Spinal cord (tissue), 10 donors: ENCODE data around the gene SASH3. TPM values are rescaled to one million over a fixed set of nuclear protein-coding genes. Genes with fewer than 3 reads are reported as not detected.

Experiments used
- DNase-seq, 6 donors: peaks; one replicate each; pipeline versions ENCODE4 v3.0.0 to v3.0.0-alpha.2; 2013 to 2015; ENCODE audit warnings: low spot score in 6 of 6, low read depth in 4 of 6
- H3K27ac ChIP-seq: one replicate; pipeline ENCODE4 v1.5.1; 2013; ENCODE audit warnings: low read depth, low read length, control low read depth
- H3K27me3 ChIP-seq: one replicate; pipeline ENCODE4 v1.6.1; 2013; ENCODE audit warnings: low read length; ENCODE audit not compliant: control insufficient read depth, insufficient read depth
- H3K36me3 ChIP-seq: one replicate; pipeline ENCODE4 v1.6.1; 2013; ENCODE audit warnings: low read length; ENCODE audit not compliant: control insufficient read depth, insufficient read depth
- H3K4me1 ChIP-seq: one replicate; pipeline ENCODE4 v1.6.1; 2013; ENCODE audit warnings: low read length; ENCODE audit not compliant: control insufficient read depth, insufficient read depth
- H3K4me3 ChIP-seq: one replicate; pipeline ENCODE4 v1.5.1; 2013; ENCODE audit warnings: low read depth, low read length, control low read depth
- H3K9me3 ChIP-seq: one replicate; pipeline ENCODE4 v1.6.1; 2013; ENCODE audit warnings: low read length; ENCODE audit not compliant: control insufficient read depth, insufficient read depth
- WGBS: methylation state at CpG from one replicate; pipeline ENCODE4 v1.1.5; 2013; ENCODE audit warnings: missing lambda C conversion rate; ENCODE audit not compliant: insufficient coverage; 5-methylcytosine and 5-hydroxymethylcytosine counted together
- polyA plus RNA-seq, 2 donors: library from polyadenylated mRNA; unstranded; fragments of 120-200 nt; gene quantifications; one replicate each; pipeline ENCODE4 v1.2.1, GENCODE V29; 2013; ENCODE audit not compliant: insufficient read length in 2 of 2
- total RNA-seq, 2 donors: library from RNA; depleted of rRNA in 1 of 2; stranded (reverse); fragments of 120-200 nt in 1 of 2; fragments of >200 nt in 1 of 2; gene quantifications; one replicate each; pipeline versions ENCODE4 v1.2.3 to v1.2.4, GENCODE V29; 2013 to 2014
- donor health status: healthy.

SASH3 gene
- total and polyA plus RNA-seq, 4 donors, result 4.8 to 8.2 (median 5.2) TPM

DNA sequence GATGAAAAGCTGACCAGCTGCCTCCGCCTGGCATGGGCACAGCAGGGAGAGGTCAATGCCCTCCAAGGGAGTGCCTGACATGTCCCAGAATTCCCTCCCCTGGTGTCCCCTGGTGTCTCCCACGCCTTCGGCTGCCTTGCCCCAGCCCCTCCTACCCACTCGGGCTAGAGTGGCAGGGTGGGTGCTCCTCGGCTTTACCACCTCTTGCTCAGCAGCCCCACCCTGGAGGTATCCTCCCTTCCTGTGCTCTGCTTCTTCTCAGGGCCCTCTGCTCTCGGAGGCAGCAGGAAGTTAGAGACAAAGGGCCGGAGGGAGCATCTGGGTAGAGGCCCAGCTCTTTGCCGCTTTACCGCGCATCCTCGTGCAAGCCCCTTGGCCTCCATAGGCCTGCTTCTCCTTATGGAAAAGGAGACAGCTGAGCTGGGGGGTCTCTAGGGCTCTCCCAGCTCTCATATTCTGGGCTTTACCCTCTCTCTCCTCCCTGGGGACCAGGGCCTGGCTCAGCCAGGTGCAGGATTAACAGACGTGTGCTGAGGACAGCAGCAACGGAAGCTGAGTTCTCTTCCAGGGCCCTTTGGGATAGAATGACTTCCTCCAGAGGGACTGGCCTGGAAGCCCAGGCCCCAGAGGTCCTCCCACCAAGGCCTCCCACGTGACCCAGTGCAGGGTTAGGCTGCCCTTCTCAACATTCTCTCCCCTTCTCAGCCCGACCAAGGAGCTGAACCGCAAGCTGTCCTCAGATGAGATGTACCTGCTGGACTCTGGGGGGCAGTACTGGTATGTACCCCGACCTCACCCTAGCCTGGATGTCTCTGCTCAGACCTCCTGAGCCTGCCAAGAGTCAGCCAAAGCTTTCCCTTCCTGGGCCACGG is 23.7 kb upstream of the SASH3 start:
- H3K27ac ChIP-seq, result no peak overlapping the region
- no peaks in the 10 kb centered on the region for H3K9me3 ChIP-seq
- DNase-seq, result no peak
- H3K36me3 ChIP-seq, result no peaks in the 10 kb centered on the region
- H3K27me3 ChIP-seq, result peaks cover 2% of the 10 kb centered on the region
- no peak overlapping the region for H3K4me3 ChIP-seq
- peaks cover 18% of the 10 kb centered on the region for H3K4me1 ChIP-seq
- WGBS, result 66% methylated on average over 15 of the region's 18 CpGs

DNA sequence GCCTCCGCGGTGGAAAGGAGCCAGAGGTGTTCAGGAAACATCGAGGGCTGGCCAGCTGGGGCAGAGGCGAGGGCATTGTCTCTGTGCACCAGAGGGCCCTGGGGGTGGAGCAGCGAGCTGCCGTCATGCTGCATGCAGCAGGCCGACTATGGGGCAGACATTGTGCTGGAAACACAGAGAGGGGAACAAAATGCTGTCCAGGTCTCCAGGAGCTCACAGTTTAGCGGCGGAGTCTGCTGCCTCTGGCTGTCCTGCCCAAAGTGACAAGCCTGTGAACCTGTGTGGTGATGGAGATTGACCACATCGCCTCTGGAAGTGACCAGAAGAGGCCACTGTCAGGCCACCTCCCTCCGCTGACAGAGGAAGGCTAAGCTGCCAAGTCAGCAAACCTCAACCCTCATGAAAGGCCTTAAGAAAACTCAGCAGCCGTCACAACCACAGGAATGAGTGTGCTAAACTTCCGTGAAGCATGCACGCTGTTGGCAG is 20.1 kb upstream of the SASH3 start:
- DNase-seq, result peak in 2 of 6 donors; percentile 17 to 32
- WGBS, result 59% methylated on average over 14 of the region's 14 CpGs
- H3K27ac ChIP-seq, result no peak overlapping the region

DNA sequence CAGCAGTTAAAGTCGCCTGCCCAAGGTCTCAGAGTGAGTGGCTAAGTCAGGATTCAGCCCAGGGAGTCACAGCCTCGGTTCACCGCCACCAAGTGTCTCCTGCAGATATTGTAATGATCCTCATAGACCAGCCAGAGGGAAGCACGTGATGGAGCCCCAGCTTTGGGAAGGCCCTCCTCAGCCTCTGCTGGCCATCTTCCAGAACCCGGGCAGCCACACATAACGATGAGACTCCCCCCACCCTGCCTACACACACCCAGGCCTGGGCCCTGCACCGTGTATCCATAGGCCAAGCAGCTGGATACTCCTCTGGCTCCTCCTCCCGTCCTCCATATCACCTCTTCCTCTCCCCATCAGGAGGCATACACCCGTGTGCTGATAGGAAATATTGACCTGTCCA is 19.6 kb upstream of the SASH3 start:
- DNase-seq, result no peak

More for the DNA sequence above, 20.1 kb upstream of the SASH3 start:
- no peaks in the 10 kb centered on the region for H3K9me3 ChIP-seq
- H3K36me3 ChIP-seq, result no peaks in the 10 kb centered on the region
- no peak overlapping the region for H3K4me3 ChIP-seq
- peaks cover under 1% of the 10 kb centered on the region for H3K27me3 ChIP-seq
- peaks cover 18% of the 10 kb centered on the region for H3K4me1 ChIP-seq

DNA sequence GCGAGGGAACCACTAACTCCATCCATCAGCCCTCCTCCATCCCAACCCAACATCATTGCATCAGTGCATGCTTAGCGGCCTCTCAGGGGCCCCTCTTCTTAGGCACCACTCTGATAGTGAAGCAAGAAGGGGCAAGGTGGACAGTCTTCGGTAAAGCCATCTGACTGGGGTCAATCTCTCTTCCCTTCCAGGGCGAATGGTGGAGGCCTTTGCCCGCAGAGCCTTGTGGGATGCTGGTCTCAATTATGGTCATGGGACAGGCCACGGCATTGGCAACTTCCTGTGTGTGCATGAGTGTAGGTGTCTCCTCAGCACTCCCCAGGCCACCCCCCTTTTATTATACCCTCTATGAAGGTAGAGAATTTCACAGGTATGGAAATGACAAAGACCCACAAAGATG is 18.8 kb upstream of the SASH3 start:
- Histone ChIP-seq H3K4me1 (peaks cover 12% of the 10 kb centered on the region), H3K36me3 (no peaks in the 10 kb centered on the region), H3K27ac (no peak overlapping the region), H3K9me3 (no peaks in the 10 kb centered on the region), H3K4me3 (no peak overlapping the region), H3K27me3 (no peaks in the 10 kb centered on the region)
- 92% methylated on average over 2 of the region's 6 CpGs for WGBS
- DNase-seq, result no peak

More for the DNA sequence above, 19.6 kb upstream of the SASH3 start:
- H3K27me3 ChIP-seq, result no peaks in the 10 kb centered on the region
- peaks cover 18% of the 10 kb centered on the region for H3K4me1 ChIP-seq
- H3K27ac ChIP-seq, result no peak overlapping the region
- H3K36me3 ChIP-seq, result no peaks in the 10 kb centered on the region
- no peaks in the 10 kb centered on the region for H3K9me3 ChIP-seq
- H3K4me3 ChIP-seq, result no peak overlapping the region
- WGBS, result 66% methylated on average over 9 of the region's 9 CpGs

DNA sequence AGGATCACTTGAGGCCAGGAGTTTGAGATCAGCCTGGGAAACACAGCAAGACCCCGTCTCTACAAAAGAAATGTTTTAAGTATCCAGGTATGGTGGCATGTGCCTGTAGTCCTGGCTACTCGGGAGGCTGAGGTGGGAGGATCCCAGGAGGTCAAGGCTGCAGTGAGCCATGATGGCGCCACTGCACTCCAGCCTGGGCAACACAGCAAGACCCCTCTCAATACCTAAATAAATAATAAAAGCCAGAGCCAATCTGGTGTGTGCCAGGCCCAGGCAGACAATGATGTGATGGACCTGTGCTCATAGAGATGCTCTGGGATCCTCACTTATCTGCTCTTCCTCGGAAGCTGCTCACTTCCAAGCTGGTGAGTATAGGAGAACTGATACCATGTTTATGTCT is 18.2 kb upstream of the SASH3 start:
- 100% methylated on average over 1 of the region's 4 CpGs for WGBS
- no peaks in the 10 kb centered on the region for H3K36me3 ChIP-seq
- no peak for DNase-seq

DNA sequence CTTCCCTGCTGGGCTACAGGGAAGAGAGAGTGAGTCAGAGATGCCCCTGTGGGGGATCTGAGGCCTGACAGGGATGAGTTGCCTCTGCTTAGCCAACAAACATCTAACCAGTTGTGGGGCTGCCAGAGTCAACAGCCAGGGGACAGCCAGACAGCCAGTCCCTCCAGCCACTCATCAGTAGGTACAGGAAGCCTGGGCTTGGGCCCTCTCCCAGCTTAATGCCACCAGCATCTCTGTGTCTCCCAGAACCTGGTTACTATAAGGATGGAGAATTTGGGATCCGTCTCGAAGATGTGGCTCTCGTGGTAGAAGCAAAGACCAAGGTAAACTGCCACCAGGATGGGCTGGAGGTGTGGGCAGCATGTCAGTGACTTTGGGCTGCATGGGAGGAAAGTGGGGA is 17.3 kb upstream of the SASH3 start:
- no peaks in the 10 kb centered on the region for H3K27me3 ChIP-seq
- WGBS, result 92% methylated on average over 3 of the region's 3 CpGs
- no peaks in the 10 kb centered on the region for H3K9me3 ChIP-seq
- H3K27ac ChIP-seq, result no peak overlapping the region
- no peaks in the 10 kb centered on the region for H3K36me3 ChIP-seq
- no peak overlapping the region for H3K4me3 ChIP-seq
- peaks cover 10% of the 10 kb centered on the region for H3K4me1 ChIP-seq
- DNase-seq, result no peak

More for the DNA sequence above, 18.2 kb upstream of the SASH3 start:
- no peak overlapping the region for H3K4me3 ChIP-seq
- peaks cover 10% of the 10 kb centered on the region for H3K4me1 ChIP-seq
- H3K9me3 ChIP-seq, result no peaks in the 10 kb centered on the region
- H3K27ac ChIP-seq, result no peak overlapping the region
- H3K27me3 ChIP-seq, result no peaks in the 10 kb centered on the region

DNA sequence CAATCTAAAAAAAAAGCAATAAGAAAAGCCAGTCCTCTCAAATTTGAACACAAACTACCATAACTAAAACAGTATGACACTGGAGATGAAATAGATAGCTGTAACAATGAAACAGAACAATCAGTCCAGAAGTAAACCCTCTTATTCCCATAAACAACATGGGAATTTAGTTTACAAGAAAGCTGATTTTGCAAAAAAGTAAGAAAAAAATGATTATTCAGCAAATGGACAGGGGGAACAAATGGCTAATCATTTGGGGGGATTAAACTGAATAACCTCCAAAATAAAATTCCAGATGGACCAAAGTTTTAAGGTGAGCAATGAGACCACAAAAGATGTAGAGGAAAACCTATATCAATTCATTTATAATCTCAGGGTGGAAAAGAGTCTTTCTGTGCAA is 16.1 kb upstream of the SASH3 start:
- H3K4me3 ChIP-seq, result no peak overlapping the region
- H3K27ac ChIP-seq, result no peak overlapping the region
- no peaks in the 10 kb centered on the region for H3K9me3 ChIP-seq
- peaks cover 10% of the 10 kb centered on the region for H3K4me1 ChIP-seq
- no peaks in the 10 kb centered on the region for H3K36me3 ChIP-seq
- H3K27me3 ChIP-seq, result no peaks in the 10 kb centered on the region
- no peak for DNase-seq

DNA sequence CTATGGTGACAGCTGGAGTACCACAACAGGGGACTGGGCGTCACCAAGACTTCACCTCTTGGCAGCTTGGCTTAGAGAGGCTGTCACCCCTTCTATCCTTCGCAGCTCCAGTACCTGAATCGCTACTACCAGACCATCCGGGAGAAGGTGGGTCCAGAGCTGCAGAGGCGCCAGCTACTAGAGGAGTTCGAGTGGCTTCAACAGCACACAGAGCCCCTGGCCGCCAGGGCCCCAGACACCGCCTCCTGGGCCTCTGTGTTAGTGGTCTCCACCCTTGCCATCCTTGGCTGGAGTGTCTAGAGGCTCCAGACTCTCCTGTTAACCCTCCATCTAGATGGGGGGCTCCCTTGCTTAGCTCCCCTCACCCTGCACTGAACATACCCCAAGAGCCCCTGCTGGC is 11.6 kb upstream of the SASH3 start:
- no peak for DNase-seq
- Histone ChIP-seq H3K4me1 (no peaks in the 10 kb centered on the region), H3K36me3 (no peaks in the 10 kb centered on the region), H3K27me3 (no peaks in the 10 kb centered on the region), H3K4me3 (no peak overlapping the region), H3K9me3 (no peaks in the 10 kb centered on the region), H3K27ac (no peak overlapping the region)
- WGBS, result 80% methylated on average over 8 of the region's 8 CpGs

DNA sequence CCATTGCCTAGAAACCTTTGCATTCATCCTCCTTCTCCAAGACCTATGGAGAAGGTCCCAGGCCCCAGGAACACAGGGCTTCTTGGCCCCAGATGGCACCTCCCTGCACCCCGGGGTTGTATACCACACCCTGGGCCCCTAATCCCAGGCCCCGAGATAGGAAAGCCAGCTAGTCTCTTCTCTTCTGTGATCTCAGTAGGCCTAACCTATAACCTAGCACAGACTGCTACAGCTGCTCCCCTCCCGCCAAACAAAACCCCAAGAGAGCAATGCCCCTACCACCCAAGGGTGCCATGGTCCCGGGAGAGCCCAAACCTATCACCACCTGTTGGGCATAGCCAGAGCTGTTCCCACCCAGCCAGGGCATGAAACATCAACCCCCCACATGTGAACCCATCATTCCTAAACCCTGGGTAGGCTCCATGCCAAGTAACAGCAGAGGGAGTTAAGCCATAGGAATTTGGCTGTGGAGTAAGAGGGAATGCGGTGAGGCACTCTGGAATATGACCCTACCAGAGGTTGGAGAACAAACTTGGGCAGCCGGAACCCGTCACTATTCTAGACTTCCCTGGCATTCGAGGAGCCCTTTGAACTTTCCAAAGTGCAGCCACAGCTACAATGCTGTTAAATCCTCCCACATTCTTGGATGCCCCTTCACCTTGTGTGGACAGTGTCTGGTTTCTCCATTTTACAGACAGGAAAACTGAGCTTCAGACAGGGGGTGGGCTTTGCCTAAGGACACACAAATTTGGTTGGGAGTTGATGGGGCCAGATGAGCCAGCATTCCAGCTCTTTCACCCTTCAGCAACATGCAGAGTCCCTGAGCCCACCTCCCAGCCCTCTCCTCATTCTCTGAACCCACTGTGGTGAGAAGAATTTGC is 10.9 kb upstream of the SASH3 start:
- H3K4me1 ChIP-seq, result no peaks in the 10 kb centered on the region
- WGBS, result 82% methylated on average over 7 of the region's 8 CpGs
- no peaks in the 10 kb centered on the region for H3K36me3 ChIP-seq
- no peaks in the 10 kb centered on the region for H3K27me3 ChIP-seq
- H3K9me3 ChIP-seq, result no peaks in the 10 kb centered on the region
- H3K4me3 ChIP-seq, result no peak overlapping the region
- DNase-seq, result no peak
- H3K27ac ChIP-seq, result no peak overlapping the region
